OCI-LY1 (cell line): ENCODE measurements around the gene MAP4K1.
"Not testable (repeated sequence)": the region's sequence is repeated elsewhere in the genome, so short reads cannot be mapped to it uniquely, and the experiment has no call there.

Source experiments
- H2AFZ ChIP-seq: fragments of 200-600 bp; sonication (generic), shearing (Covaris generic); 2 replicates; pipeline ENCODE4 v1.6.0; 2014; ENCODE audit warnings: antibody characterized with exemption, mild to moderate bottlenecking, low read length
- H3F3A ChIP-seq: fragments of 200-600 bp; sonication (generic), shearing (Covaris generic); 2 replicates; pipeline ENCODE4 v1.6.0; 2014; ENCODE audit warnings: mild to moderate bottlenecking, antibody characterized with exemption, low read length, moderate library complexity; ENCODE audit not compliant: insufficient read depth
- H3K27ac ChIP-seq: fragments of 200-600 bp; sonication (generic); 2 replicates; pipeline ENCODE4 v1.5.1; 2014; ENCODE audit warnings: low read length, mixed run types, mild to moderate bottlenecking, low read depth; ENCODE audit not compliant: poor library complexity, severe bottlenecking
- H3K27me3 ChIP-seq: fragments of 200-600 bp; sonication (generic); 2 replicates; pipeline ENCODE4 v1.6.0; 2014; ENCODE audit warnings: antibody characterized with exemption, mild to moderate bottlenecking, low read length, moderate library complexity; ENCODE audit not compliant: insufficient read depth
- H3K36me3 ChIP-seq: fragments of 200-600 bp; sonication (generic); 2 replicates; pipeline ENCODE4 v1.6.1; 2014; ENCODE audit warnings: mild to moderate bottlenecking, antibody characterized with exemption, low read length, moderate library complexity, mixed read lengths; ENCODE audit not compliant: insufficient read depth
- H3K4me1 ChIP-seq: fragments of 200-600 bp; sonication (generic); 2 replicates; pipeline ENCODE4 v1.5.1; 2014; ENCODE audit warnings: mild to moderate bottlenecking, low read length, moderate library complexity; ENCODE audit not compliant: insufficient read depth, severe bottlenecking
- H3K4me2 ChIP-seq: fragments of 200-600 bp; sonication (generic), shearing (Covaris generic); 2 replicates; pipeline ENCODE4 v1.6.1; 2014; ENCODE audit warnings: low read length
- H3K4me3 ChIP-seq: fragments of 200-600 bp; sonication (generic); 2 replicates; pipeline ENCODE4 v1.5.1; 2014; ENCODE audit warnings: low read length, low read depth, mild to moderate bottlenecking, mixed read lengths; ENCODE audit not compliant: poor library complexity, severe bottlenecking
- H3K79me2 ChIP-seq: fragments of 200-600 bp; shearing (Covaris generic); 2 replicates; pipeline ENCODE4 v1.6.1; 2016; ENCODE audit warnings: mixed run types, low read length, mixed read lengths; ENCODE audit not compliant: insufficient read depth
- H3K9ac ChIP-seq: fragments of 200-600 bp; sonication (generic), shearing (Covaris generic); 2 replicates; pipeline ENCODE4 v1.6.1; 2014; ENCODE audit warnings: mild to moderate bottlenecking, low read length, mixed read lengths
- H3K9me2 ChIP-seq: fragments of 200-600 bp; sonication (generic), shearing (Covaris generic); 2 replicates; pipeline ENCODE4 v1.6.1; 2014; ENCODE audit warnings: low read depth, mild to moderate bottlenecking, low read length, mixed read lengths
- H3K9me3 ChIP-seq: fragments of 200-600 bp; shearing (Covaris generic); 2 replicates; pipeline ENCODE4 v1.6.1; 2014; ENCODE audit warnings: low read length, mixed read lengths
- H4K20me1 ChIP-seq: fragments of 200-600 bp; sonication (generic), shearing (Covaris generic); 2 replicates; pipeline ENCODE4 v1.6.0; 2016; ENCODE audit warnings: mild to moderate bottlenecking, low read length; ENCODE audit not compliant: insufficient read depth
- EZH2 ChIP-seq: fragments of 200-600 bp; sonication (generic), shearing (Covaris generic); IDR thresholded peaks from 2 replicates; pipeline ENCODE4 v1.8.0; 2017; ENCODE audit warnings: borderline replicate concordance, mixed run types, mild to moderate bottlenecking, antibody characterized with exemption, low read length, moderate library complexity, mixed read lengths
- TF ChIP-seq, protein P1 (sequence below): fragments of 200-600 bp; sonication (generic), shearing (Covaris generic); IDR thresholded peaks from 2 replicates; pipeline ENCODE4 v1.5.1; 2017; ENCODE audit warnings: mild to moderate bottlenecking, antibody characterized with exemption, low read length, moderate library complexity, mixed read lengths

The MAP4K1 gene

DNA sequence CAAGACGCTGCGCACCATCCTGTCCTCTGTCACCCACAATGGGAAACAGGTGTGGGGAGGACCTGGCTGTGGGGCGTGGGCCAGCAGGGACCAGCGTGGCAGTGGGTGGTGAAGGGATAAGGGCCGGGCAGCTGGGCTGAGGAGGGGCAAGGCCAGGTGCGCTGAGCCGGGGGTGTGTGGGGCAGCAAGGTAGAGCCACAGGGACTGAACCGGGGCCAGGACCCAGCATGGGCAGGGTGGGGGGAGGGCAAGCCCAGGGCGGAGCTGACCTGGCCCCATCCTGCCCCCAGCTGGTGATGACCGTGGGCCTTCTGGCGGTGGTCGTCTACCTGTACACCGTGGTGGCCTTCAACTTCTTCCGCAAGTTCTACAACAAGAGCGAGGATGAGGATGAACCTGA is 37.7 kb downstream of the MAP4K1 start:
- no peak overlapping the region for H3K4me2 ChIP-seq
- H3K9ac ChIP-seq: no peak overlapping the region
- no peak overlapping the region for H3K27ac ChIP-seq
- no peaks in the 10 kb centered on the region for H4K20me1 ChIP-seq
- H3K79me2 ChIP-seq: no peaks in the 10 kb centered on the region
- TF ChIP-seq EZH2: no peak
- TF ChIP-seq, protein P1, sequence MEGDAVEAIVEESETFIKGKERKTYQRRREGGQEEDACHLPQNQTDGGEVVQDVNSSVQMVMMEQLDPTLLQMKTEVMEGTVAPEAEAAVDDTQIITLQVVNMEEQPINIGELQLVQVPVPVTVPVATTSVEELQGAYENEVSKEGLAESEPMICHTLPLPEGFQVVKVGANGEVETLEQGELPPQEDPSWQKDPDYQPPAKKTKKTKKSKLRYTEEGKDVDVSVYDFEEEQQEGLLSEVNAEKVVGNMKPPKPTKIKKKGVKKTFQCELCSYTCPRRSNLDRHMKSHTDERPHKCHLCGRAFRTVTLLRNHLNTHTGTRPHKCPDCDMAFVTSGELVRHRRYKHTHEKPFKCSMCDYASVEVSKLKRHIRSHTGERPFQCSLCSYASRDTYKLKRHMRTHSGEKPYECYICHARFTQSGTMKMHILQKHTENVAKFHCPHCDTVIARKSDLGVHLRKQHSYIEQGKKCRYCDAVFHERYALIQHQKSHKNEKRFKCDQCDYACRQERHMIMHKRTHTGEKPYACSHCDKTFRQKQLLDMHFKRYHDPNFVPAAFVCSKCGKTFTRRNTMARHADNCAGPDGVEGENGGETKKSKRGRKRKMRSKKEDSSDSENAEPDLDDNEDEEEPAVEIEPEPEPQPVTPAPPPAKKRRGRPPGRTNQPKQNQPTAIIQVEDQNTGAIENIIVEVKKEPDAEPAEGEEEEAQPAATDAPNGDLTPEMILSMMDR: no peak
- no peaks in the 10 kb centered on the region for H3K9me2 ChIP-seq
- H3K27me3 ChIP-seq: no peaks in the 10 kb centered on the region
- no peaks in the 10 kb centered on the region for H3K9me3 ChIP-seq
- no peak overlapping the region for H2AFZ ChIP-seq
- no peaks in the 10 kb centered on the region for H3F3A ChIP-seq
- peaks cover 6% of the 10 kb centered on the region for H3K4me1 ChIP-seq
- H3K36me3 ChIP-seq: no peaks in the 10 kb centered on the region
- no peak overlapping the region for H3K4me3 ChIP-seq

GRCh38 chr19:38579304-38579703 is 38.4 kb downstream of the MAP4K1 start:
- H3K79me2 ChIP-seq, H3K9me3 ChIP-seq, H3K9me2 ChIP-seq, H3K4me1 ChIP-seq, H3K4me3 ChIP-seq, H3K36me3 ChIP-seq, H3F3A ChIP-seq, H4K20me1 ChIP-seq, H3K9ac ChIP-seq, H3K4me2 ChIP-seq, H3K27me3 ChIP-seq, H2AFZ ChIP-seq, H3K27ac ChIP-seq: not testable (repeated sequence)

DNA sequence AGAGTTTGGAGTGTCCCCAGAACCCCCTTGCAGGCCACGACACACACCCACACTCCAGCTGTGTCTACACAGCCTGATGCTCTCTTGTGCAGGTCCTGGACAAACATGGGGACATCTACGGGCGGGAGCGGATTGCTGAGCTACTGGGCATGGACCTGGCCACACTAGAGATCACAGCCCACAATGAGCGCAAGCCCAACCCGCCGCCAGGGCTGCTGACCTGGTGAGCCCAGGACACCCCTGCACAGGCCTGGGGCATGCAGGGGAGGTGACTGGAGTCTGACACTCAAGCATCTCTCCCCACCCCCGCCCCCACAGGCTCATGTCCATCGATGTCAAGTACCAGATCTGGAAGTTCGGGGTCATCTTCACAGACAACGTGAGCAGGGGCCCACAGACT is 39.9 kb downstream of the MAP4K1 start:
- Histone ChIP-seq H3K27ac (no peak overlapping the region), H3K4me3 (no peak overlapping the region), H3K4me1 (no peaks in the 10 kb centered on the region), H3K9me2 (no peaks in the 10 kb centered on the region), H3K27me3 (no peaks in the 10 kb centered on the region), H3K4me2 (no peak overlapping the region), H2AFZ (no peak overlapping the region), H3F3A (no peaks in the 10 kb centered on the region), H3K9ac (no peak overlapping the region), H4K20me1 (no peaks in the 10 kb centered on the region), H3K79me2 (no peaks in the 10 kb centered on the region), H3K36me3 (no peaks in the 10 kb centered on the region), H3K9me3 (no peaks in the 10 kb centered on the region)
- TF ChIP-seq, protein P1: no peak
- no peak for TF ChIP-seq EZH2

DNA sequence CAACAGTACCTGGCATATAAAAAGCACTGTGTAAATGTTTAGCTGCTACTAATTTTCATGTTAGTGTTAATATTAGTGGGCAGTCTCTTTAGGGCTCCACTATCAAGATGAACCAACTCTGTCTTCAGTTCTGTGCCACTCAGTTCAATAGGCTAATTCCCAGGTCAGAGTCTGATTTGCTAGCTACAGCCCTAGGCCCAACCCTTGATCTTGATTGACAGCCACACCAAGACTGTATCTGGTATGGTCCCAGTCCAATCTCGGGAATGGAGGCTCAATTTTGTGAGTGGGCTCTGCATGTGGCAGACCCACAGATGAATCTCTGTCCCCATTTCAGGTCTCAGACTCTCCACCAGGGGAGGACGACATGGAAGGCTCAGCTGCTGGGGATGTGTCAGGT is 46.1 kb downstream of the MAP4K1 start:
- TF ChIP-seq, protein P1: no peak
- no peak for TF ChIP-seq EZH2
- Histone ChIP-seq H3K36me3 (no peaks in the 10 kb centered on the region), H3K9me3 (no peaks in the 10 kb centered on the region), H3K9me2 (no peaks in the 10 kb centered on the region), H3K27ac (no peak overlapping the region), H3K4me2 (no peak overlapping the region), H3K79me2 (no peaks in the 10 kb centered on the region), H4K20me1 (no peaks in the 10 kb centered on the region), H3K9ac (no peak overlapping the region), H3K27me3 (no peaks in the 10 kb centered on the region), H3K4me3 (no peak overlapping the region), H2AFZ (no peak overlapping the region), H3K4me1 (no peaks in the 10 kb centered on the region), H3F3A (no peaks in the 10 kb centered on the region)
